ENCODE data around the gene HSPA1B. TPM values are rescaled to one million over a fixed set of nuclear protein-coding genes. Genes with fewer than 3 reads are reported as not detected.

The HSPA1B gene
- total and polyA plus RNA-seq, 9 donors = 42.7 to 101 (median 59.4) TPM

GRCh38 chr6:31826793-31827285 lies 699 bp upstream of the HSPA1B start:
- DNase-seq = peak; percentile 97
- WGBS (ENCODE audit: insufficient coverage) = 0% methylated on average over 5 of the region's 13 CpGs
- H3K36me3 ChIP-seq (ENCODE audit: control insufficient read depth, insufficient read depth, low read length) = peaks cover 3% of the 10 kb centered on the region
- H3K27me3 ChIP-seq (ENCODE audit: control insufficient read depth, insufficient read depth, low read length) = no peaks in the 10 kb centered on the region
- peak overlapping the region; percentile 59 for H3K4me3 ChIP-seq (ENCODE audit: low read length)
- H3K4me1 ChIP-seq (ENCODE audit: control insufficient read depth, insufficient read depth, low read length) = peaks cover 22% of the 10 kb centered on the region
- no peaks in the 10 kb centered on the region for H3K9me3 ChIP-seq (replicated peaks; ENCODE audit: control insufficient read depth, low read depth, low read length)
- peak overlapping the region; percentile 98 for H3K27ac ChIP-seq (ENCODE audit: low read length)

DNA sequence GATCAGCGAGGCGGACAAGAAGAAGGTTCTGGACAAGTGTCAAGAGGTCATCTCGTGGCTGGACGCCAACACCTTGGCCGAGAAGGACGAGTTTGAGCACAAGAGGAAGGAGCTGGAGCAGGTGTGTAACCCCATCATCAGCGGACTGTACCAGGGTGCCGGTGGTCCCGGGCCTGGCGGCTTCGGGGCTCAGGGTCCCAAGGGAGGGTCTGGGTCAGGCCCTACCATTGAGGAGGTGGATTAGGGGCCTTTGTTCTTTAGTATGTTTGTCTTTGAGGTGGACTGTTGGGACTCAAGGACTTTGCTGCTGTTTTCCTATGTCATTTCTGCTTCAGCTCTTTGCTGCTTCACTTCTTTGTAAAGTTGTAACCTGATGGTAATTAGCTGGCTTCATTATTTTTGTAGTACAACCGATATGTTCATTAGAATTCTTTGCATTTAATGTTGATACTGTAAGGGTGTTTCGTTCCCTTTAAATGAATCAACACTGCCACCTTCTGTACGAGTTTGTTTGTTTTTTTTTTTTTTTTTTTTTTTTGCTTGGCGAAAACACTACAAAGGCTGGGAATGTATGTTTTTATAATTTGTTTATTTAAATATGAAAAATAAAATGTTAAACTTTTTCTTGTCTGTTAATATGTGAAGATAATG lies 2.2 kb downstream of the HSPA1B start:
- Histone ChIP-seq H3K4me1 (ENCODE audit: control insufficient read depth, insufficient read depth, low read length) (peaks cover 22% of the 10 kb centered on the region), H3K27ac (ENCODE audit: low read length) (peak overlapping the region; percentile 78), H3K4me3 (ENCODE audit: low read length) (peak overlapping the region; percentile 45), H3K9me3 (replicated peaks; ENCODE audit: control insufficient read depth, low read depth, low read length) (no peaks in the 10 kb centered on the region), H3K27me3 (ENCODE audit: control insufficient read depth, insufficient read depth, low read length) (no peaks in the 10 kb centered on the region), H3K36me3 (ENCODE audit: control insufficient read depth, insufficient read depth, low read length) (peaks cover 3% of the 10 kb centered on the region)
- DNase-seq = peak; percentile 78
- WGBS (ENCODE audit: insufficient coverage) = 0% methylated on average over 3 of the region's 15 CpGs

GRCh38 chr6:31830886-31831335 lies 3.4 kb downstream of the HSPA1B start:
- Histone ChIP-seq H3K4me1 (ENCODE audit: control insufficient read depth, insufficient read depth, low read length) (peaks cover 28% of the 10 kb centered on the region), H3K27ac (ENCODE audit: low read length) (peak overlapping the region; percentile 78), H3K36me3 (ENCODE audit: control insufficient read depth, insufficient read depth, low read length) (peaks cover 4% of the 10 kb centered on the region), H3K4me3 (ENCODE audit: low read length) (peak overlapping the region; percentile 45), H3K9me3 (replicated peaks; ENCODE audit: control insufficient read depth, low read depth, low read length) (no peaks in the 10 kb centered on the region), H3K27me3 (ENCODE audit: control insufficient read depth, insufficient read depth, low read length) (no peaks in the 10 kb centered on the region)
- WGBS (ENCODE audit: insufficient coverage) = 83% methylated on average over 3 of the region's 6 CpGs
- DNase-seq = no peak

GRCh38 chr6:31831350-31832215 lies 4.0 kb downstream of the HSPA1B start:
- Histone ChIP-seq H3K9me3 (replicated peaks; ENCODE audit: control insufficient read depth, low read depth, low read length) (no peaks in the 10 kb centered on the region), H3K27ac (ENCODE audit: low read length) (no peak overlapping the region), H3K36me3 (ENCODE audit: control insufficient read depth, insufficient read depth, low read length) (peaks cover 10% of the 10 kb centered on the region), H3K4me3 (ENCODE audit: low read length) (no peak overlapping the region), H3K4me1 (ENCODE audit: control insufficient read depth, insufficient read depth, low read length) (peaks cover 31% of the 10 kb centered on the region), H3K27me3 (ENCODE audit: control insufficient read depth, insufficient read depth, low read length) (no peaks in the 10 kb centered on the region)
- 89% methylated on average over 3 of the region's 15 CpGs for WGBS (ENCODE audit: insufficient coverage)
- no peak for DNase-seq

GRCh38 chr6:31834367-31835250 lies 7.1 kb downstream of the HSPA1B start:
- peak; percentile 96 for DNase-seq
- Histone ChIP-seq H3K36me3 (ENCODE audit: control insufficient read depth, insufficient read depth, low read length) (peaks cover 41% of the 10 kb centered on the region), H3K4me3 (ENCODE audit: low read length) (peak overlapping the region; percentile 99), H3K27me3 (ENCODE audit: control insufficient read depth, insufficient read depth, low read length) (no peaks in the 10 kb centered on the region), H3K4me1 (ENCODE audit: control insufficient read depth, insufficient read depth, low read length) (peaks cover 43% of the 10 kb centered on the region), H3K9me3 (replicated peaks; ENCODE audit: control insufficient read depth, low read depth, low read length) (no peaks in the 10 kb centered on the region), H3K27ac (ENCODE audit: low read length) (peak overlapping the region; percentile 95)
- 1% methylated on average over 35 of the region's 59 CpGs for WGBS (ENCODE audit: insufficient coverage)

- no peaks in the 10 kb centered on the region for H3K27me3 ChIP-seq (ENCODE audit: control insufficient read depth, insufficient read depth, low read length)
- H3K36me3 ChIP-seq (ENCODE audit: control insufficient read depth, insufficient read depth, low read length) = peaks cover 54% of the 10 kb centered on the region
- peaks cover 36% of the 10 kb centered on the region for H3K4me1 ChIP-seq (ENCODE audit: control insufficient read depth, insufficient read depth, low read length)
- WGBS (ENCODE audit: insufficient coverage) = 7% methylated on average over 4 of the region's 14 CpGs
- peak overlapping the region; percentile 99 for H3K4me3 ChIP-seq (ENCODE audit: low read length)
- no peaks in the 10 kb centered on the region for H3K9me3 ChIP-seq (replicated peaks; ENCODE audit: control insufficient read depth, low read depth, low read length)
- DNase-seq = no peak
- H3K27ac ChIP-seq (ENCODE audit: low read length) = peak overlapping the region; percentile 95
These were observed 8.5 kb downstream of the HSPA1B start for GRCh38 chr6:31836047-31836473.

GRCh38 chr6:31836474-31837368 lies 9.2 kb downstream of the HSPA1B start:
- H3K4me3 ChIP-seq (ENCODE audit: low read length) = peak overlapping the region; percentile 99
- no peaks in the 10 kb centered on the region for H3K9me3 ChIP-seq (replicated peaks; ENCODE audit: control insufficient read depth, low read depth, low read length)
- DNase-seq = peak; percentile 33
- H3K27ac ChIP-seq (ENCODE audit: low read length) = peak overlapping the region; percentile 95
- no peaks in the 10 kb centered on the region for H3K27me3 ChIP-seq (ENCODE audit: control insufficient read depth, insufficient read depth, low read length)
- H3K4me1 ChIP-seq (ENCODE audit: control insufficient read depth, insufficient read depth, low read length) = peaks cover 32% of the 10 kb centered on the region
- 33% methylated on average over 3 of the region's 12 CpGs for WGBS (ENCODE audit: insufficient coverage)
- peaks cover 53% of the 10 kb centered on the region for H3K36me3 ChIP-seq (ENCODE audit: control insufficient read depth, insufficient read depth, low read length)

- DNase-seq = no peak
- Histone ChIP-seq H3K9me3 (replicated peaks; ENCODE audit: control insufficient read depth, low read depth, low read length) (no peaks in the 10 kb centered on the region), H3K27ac (ENCODE audit: low read length) (peak overlapping the region; percentile 95), H3K36me3 (ENCODE audit: control insufficient read depth, insufficient read depth, low read length) (peaks cover 53% of the 10 kb centered on the region), H3K4me1 (ENCODE audit: control insufficient read depth, insufficient read depth, low read length) (peaks cover 32% of the 10 kb centered on the region), H3K27me3 (ENCODE audit: control insufficient read depth, insufficient read depth, low read length) (no peaks in the 10 kb centered on the region), H3K4me3 (ENCODE audit: low read length) (peak overlapping the region; percentile 99)
- WGBS (ENCODE audit: insufficient coverage) = no CpG with 5 or more reads among the region's 1 CpG
These were observed 10.0 kb downstream of the HSPA1B start for GRCh38 chr6:31837369-31838113.

Measured in muscle of leg (tissue), 11 donors.